DMS 273 (cell line): ENCODE results near the gene ZNF629.

Source experiments
- DNase-seq: peaks from one replicate; lab custom pipeline; 2025; ENCODE audit not compliant: unreplicated experiment; lab: John Stamatoyannopoulos, UW

Gene ZNF629

GRCh38 chr16:30748634-30749445 lies 38.2 kb downstream of the ZNF629 start:
- DNase-seq: peak; percentile 58

- peak; percentile 100 for DNase-seq
Observed at GRCh38 chr16:30747799-30748633, 39.0 kb downstream of the ZNF629 start, which contains the start of gene PHKG2. PHKG2 (plus strand) TSS chr16:30748425; CDS start chr16:30748821, 396 bp downstream.

DNA sequence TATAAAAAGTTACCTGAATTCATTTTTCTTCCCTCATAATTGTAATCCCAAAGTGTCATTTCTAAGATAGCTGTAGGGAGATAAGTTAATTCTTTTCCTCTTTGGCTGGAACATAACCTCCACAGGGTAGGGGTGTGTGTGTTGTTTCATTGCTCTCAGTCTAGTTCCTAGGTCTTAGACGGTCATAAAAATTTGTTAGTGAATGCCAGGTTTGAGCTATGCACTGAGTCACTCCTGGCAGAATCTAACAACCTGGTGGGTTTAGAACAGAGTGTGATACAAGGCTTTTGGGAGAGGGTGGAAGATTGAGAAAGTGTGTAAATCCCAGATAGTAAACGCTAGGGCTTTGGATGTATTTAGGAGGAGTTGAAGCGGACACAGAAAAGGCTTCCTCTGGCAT lies 39.7 kb downstream of the ZNF629 start:
- no peak for DNase-seq

GRCh38 chr16:30746638-30747175 lies 40.3 kb downstream of the ZNF629 start:
- DNase-seq: no peak

DNA sequence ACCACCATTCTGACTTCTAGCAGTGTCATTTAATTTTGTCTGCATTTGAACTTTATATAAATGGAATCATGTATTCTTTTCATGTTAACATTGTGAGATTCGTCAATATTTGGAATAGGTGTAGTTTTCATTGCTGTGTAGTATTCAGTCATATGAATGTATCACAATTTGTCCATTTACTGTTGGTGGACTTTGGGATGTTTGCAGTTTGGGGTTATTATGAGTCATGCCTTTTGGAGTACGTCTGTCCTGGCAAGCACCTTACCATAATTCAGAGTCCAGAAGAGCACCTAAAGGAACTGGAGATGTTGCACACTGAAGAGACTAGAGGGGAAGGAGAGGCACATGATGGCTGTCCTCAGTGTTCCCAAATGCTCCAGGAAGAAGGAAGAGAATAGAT lies 41.9 kb downstream of the ZNF629 start:
- no peak for DNase-seq

- no peak for DNase-seq
Observed at GRCh38 chr16:30744183-30744582, 42.8 kb downstream of the ZNF629 start.

DNA sequence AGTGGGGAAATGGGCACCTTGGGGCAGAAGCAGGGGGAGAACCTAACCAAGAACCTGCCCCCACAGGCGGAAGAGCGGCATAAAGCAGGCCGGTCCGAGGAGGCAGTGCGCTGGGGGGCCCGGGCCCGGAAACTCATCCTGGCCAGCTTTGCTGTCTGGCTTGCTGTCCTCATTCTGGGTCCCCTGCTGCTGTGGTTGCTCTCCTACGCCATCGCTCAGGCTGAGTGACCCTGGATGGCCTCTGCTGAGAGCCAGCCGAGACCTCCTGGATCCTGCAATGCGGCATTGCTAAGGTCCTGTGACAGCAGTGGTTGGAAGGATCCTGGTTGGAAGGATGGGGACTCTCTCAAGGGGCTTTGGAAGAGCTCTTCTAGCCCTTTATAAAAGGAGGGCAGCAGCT lies 43.3 kb downstream of the ZNF629 start:
- DNase-seq: no peak

DNA sequence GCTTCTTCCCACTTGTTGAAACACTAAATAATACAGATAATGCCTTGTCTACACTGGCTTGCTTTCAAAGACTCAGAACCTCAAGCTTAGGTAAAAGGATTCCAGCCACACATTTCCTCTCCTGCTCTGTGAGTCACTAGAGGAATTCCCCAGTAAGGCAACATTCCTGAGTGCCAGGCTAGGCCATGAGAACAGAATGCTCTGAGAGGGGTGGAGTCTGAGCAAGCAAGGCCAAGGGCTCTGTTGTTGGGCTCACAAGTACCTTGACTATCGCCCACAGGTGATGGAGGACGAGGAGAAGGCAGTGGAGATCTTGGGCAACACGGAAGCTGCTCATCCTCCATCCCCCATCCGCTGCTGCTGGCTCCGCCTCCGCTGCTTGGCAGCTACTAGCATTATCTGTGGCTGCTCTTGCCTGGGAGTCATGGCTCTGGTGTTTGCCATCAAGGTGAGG lies 45.5 kb downstream of the ZNF629 start:
- DNase-seq: no peak

DNA sequence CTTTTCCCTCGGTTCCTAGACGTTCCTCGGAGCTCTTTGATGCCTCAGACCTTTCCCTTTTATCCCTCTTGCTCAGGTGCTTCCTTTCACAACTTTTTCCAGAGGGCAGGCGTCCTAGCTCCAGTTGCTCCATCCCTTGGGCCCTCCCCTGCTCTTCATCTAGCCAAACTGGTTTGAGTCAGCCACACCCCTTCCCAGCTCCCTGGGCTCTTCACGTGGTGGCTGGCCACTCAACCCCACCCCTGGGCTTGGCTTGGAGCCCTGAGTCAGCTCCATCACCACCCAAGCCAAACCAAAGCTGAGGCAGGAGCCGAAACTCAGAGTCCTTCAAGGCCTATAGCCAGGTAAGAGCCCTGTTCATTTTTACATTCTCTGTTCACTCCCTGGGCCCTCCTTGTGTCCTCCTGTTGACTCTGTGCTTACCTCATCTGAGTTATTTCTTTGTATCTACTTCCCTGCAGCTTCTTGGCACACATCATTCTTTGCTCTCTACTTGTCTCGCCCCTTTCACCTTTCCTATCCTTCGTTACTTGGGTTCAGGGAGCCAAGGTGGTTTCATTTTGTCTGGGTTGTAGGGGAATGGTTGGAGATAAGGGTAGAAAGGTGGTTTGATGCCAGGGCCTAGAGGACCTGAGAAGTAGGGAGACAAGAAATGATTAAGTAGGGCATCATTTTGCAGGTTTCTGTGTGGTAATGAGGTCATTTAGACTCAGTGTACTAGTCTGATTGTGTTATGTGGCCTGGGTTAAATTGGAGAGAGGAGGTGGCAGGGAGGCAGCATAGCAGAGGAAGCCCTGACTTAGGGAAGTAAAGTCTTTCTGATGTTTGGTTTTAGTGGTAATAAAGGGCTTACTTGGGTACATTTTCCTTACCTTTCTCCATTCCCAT lies 46.4 kb downstream of the ZNF629 start:
- DNase-seq: no peak

DNA sequence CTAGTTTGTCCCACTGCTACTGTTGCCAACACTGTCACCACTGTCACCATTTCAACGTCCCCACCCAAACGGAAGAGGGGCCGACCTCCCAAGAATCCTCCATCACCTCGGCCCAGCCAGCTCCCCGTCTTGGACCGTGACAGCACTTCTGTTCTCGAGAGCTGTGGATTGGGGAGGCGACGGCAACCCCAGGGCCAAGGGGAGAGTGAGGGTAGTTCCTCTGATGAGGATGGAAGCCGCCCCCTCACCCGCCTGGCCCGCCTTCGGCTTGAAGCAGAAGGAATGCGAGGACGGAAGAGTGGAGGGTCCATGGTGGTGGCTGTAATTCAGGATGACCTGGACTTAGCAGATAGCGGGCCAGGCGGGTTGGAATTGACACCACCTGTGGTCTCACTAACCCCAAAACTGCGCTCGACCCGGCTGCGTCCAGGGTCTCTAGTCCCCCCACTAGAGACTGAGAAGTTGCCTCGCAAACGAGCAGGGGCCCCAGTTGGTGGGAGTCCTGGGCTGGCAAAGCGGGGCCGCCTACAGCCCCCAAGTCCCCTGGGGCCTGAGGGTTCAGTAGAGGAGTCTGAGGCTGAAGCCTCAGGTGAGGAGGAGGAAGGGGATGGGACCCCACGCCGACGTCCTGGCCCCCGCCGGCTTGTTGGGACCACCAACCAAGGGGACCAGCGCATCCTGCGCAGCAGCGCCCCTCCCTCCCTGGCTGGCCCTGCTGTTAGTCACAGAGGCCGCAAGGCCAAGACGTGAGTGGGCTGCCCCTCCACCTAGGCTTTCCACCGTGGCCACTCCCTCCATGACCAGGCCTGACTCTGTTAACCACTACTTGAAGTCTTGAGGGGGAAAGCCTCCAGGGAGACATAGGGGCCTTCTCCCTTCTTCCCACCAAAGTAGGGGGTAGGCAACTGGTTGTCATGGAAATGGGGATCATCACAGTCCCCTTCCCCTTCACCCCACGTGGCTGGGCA lies 47.7 kb downstream of the ZNF629 start:
- no peak for DNase-seq

DNA sequence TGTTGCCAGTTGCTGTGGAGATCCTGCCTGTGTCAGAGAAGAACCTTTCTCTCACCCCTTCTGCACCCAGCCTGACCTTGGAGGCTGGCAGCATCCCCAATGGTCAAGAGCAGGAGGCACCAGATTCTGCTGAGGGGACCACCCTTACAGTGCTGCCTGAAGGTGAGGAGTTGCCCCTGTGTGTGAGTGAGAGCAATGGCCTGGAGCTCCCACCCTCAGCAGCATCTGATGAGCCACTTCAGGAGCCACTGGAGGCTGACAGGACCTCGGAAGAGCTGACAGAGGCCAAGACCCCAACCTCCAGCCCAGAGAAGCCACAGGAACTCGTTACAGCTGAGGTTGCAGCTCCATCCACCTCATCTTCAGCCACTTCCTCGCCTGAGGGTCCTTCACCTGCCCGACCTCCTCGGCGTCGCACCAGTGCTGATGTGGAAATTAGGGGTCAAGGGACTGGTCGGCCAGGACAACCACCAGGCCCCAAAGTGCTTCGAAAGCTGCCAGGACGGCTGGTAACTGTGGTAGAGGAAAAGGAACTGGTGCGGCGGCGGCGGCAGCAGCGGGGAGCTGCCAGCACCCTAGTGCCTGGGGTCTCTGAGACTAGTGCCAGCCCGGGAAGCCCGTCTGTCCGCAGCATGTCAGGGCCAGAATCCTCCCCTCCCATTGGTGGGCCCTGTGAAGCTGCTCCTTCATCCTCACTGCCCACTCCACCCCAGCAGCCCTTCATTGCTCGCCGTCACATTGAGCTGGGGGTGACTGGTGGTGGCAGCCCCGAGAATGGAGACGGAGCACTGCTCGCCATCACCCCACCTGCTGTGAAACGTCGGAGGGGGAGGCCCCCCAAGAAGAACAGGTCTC lies 49.0 kb downstream of the ZNF629 start:
- DNase-seq: no peak

DNA sequence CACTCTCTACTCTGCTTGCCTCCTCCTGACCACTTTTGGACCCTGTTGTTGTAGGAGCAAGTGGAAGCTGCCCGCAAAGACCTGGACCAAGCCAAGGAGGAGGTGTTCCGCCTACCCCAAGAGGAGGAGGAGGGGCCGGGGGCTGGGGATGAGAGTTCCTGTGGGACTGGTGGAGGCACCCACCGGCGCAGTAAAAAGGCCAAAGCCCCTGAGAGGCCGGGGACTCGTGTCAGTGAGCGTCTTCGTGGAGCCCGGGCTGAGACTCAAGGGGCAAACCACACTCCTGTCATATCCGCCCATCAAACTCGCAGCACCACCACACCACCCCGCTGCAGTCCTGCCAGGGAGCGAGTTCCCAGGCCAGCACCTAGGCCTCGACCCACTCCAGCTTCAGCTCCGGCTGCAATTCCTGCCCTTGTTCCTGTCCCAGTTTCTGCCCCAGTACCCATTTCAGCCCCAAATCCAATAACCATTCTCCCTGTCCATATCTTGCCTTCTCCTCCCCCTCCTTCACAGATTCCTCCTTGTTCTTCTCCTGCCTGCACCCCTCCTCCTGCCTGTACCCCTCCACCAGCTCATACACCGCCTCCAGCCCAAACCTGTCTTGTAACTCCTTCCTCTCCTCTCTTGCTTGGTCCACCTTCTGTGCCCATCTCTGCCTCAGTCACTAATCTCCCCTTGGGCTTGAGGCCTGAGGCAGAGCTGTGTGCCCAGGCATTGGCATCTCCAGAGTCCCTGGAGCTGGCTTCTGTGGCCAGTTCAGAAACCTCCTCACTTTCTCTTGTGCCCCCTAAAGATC lies 49.8 kb downstream of the ZNF629 start:
- DNase-seq: no peak

GRCh38 chr16:30731411-30731810 lies 55.6 kb downstream of the ZNF629 start:
- no peak for DNase-seq

- no peak for DNase-seq
Observed at GRCh38 chr16:30728899-30729672, 57.9 kb downstream of the ZNF629 start.
